OCI-LY1 (cell line): ENCODE data around the gene CDKN2AIPNL.

Source experiments
- EZH2 ChIP-seq: fragments of 200-600 bp; sonication (generic), shearing (Covaris generic); IDR thresholded peaks from 2 replicates; pipeline ENCODE4 v1.8.0; 2017; ENCODE audit warnings: borderline replicate concordance, mixed run types, mild to moderate bottlenecking, antibody characterized with exemption, low read length, moderate library complexity, mixed read lengths
- TF ChIP-seq, protein P1 (sequence below): fragments of 200-600 bp; sonication (generic), shearing (Covaris generic); IDR thresholded peaks from 2 replicates; pipeline ENCODE4 v1.5.1; 2017; ENCODE audit warnings: mild to moderate bottlenecking, antibody characterized with exemption, low read length, moderate library complexity, mixed read lengths

DNA sequence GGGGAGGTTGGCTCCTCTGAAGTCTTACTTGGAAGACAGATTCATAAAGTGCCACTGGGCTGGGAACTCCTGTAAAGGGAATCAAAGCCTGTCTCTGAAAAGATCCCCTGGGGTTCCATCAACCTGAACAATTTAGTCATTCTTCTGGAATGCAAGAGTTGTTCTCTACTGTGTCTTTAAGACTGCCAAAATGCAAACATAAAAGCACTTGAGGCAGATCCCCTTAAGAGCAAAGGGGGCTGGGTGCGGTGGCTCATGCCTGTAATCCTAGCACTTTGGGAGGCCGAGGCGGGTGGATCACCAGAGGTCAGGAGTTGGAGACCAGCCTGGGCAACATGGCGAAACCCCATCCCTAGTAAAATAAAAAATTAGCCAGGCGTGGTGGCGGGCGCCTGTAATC, 16.7 kb downstream of the CDKN2AIPNL start:
- TF ChIP-seq, protein P1, sequence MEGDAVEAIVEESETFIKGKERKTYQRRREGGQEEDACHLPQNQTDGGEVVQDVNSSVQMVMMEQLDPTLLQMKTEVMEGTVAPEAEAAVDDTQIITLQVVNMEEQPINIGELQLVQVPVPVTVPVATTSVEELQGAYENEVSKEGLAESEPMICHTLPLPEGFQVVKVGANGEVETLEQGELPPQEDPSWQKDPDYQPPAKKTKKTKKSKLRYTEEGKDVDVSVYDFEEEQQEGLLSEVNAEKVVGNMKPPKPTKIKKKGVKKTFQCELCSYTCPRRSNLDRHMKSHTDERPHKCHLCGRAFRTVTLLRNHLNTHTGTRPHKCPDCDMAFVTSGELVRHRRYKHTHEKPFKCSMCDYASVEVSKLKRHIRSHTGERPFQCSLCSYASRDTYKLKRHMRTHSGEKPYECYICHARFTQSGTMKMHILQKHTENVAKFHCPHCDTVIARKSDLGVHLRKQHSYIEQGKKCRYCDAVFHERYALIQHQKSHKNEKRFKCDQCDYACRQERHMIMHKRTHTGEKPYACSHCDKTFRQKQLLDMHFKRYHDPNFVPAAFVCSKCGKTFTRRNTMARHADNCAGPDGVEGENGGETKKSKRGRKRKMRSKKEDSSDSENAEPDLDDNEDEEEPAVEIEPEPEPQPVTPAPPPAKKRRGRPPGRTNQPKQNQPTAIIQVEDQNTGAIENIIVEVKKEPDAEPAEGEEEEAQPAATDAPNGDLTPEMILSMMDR, result no peak
- TF ChIP-seq EZH2, result no peak
